Stomach (tissue), 9 donors: ENCODE data around the gene SYT14. TPM values are rescaled to one million over a fixed set of nuclear protein-coding genes. Genes with fewer than 3 reads are reported as not detected.

Experiments
- DNase-seq, 2 donors: peaks; one replicate each; pipeline versions ENCODE4 v3.0.0 to v3.0.0-alpha.2; 2013 to 2019
- H3K27ac ChIP-seq, 5 donors: fragments of 200-600 bp in 4 of 5; sonication (generic) in 4 of 5; one replicate each; pipeline ENCODE4 v1.5.1; 2013 to 2019; ENCODE audit warnings: mild to moderate bottlenecking in 1 of 5, moderate library complexity in 1 of 5
- H3K27me3 ChIP-seq, 3 donors: fragments of 200-600 bp; sonication (generic); one replicate each; pipeline ENCODE4 v1.5.1; 2017 to 2019; ENCODE audit warnings: mixed run types in 1 of 3
- H3K36me3 ChIP-seq, 4 donors: fragments of 200-600 bp; sonication (generic); 1 replicate in 3 of 4; 2 replicates in 1 of 4; pipeline ENCODE4 v1.5.1; 2016 to 2019
- H3K4me1 ChIP-seq, 4 donors: fragments of 200-600 bp; sonication (generic); one replicate each; pipeline ENCODE4 v1.5.1; 2016 to 2019
- H3K4me3 ChIP-seq, 4 donors: fragments of 200-600 bp; sonication (generic) in 3 of 4; one replicate each; pipeline ENCODE4 v1.5.1; 2016 to 2019; ENCODE audit warnings: mild to moderate bottlenecking in 1 of 4
- H3K9me3 ChIP-seq, 4 donors: fragments of 200-600 bp; sonication (generic); one replicate each; pipeline ENCODE4 v1.5.1; 2016 to 2019
- CTCF ChIP-seq, 7 experiments: fragments of 450-650 bp in 4 of 7; fragments of 200-600 bp in 3 of 7; sonication (generic) in 3 of 7; IDR thresholded peaks; one replicate each; pipeline ENCODE4 v1.5.1; 2016 to 2019; ENCODE audit warnings: antibody characterized with exemption in 7 of 7, control low read depth in 2 of 7, mild to moderate bottlenecking in 1 of 7
- EP300 ChIP-seq: sonication (generic); formaldehyde crosslinking; IDR thresholded peaks from one replicate; pipeline ENCODE4 v1.6.1; 2017; ENCODE audit warnings: antibody characterized with exemption
- POLR2A ChIP-seq, 4 donors: fragments of 450-650 bp; IDR thresholded peaks; one replicate each; pipeline ENCODE4 v1.6.1; 2016; ENCODE audit warnings: antibody characterized with exemption in 4 of 4, control low read depth in 2 of 4, mild to moderate bottlenecking in 1 of 4, moderate library complexity in 1 of 4
- POLR2AphosphoS5 ChIP-seq, 3 donors: sonication (generic); formaldehyde crosslinking; IDR thresholded peaks; one replicate each; pipeline ENCODE4 v1.6.1; 2016; ENCODE audit warnings: antibody characterized with exemption in 3 of 3
- WGBS, 5 donors: extraction: QIAGEN DNeasy Blood & Tissue Kit in 3 of 5; methylation state at CpG; one replicate each; pipeline versions ENCODE4 v1.1.5 to v1.1.7; 2013 to 2018; 5-methylcytosine and 5-hydroxymethylcytosine counted together
- intact Hi-C: fragments of 100-400 bp; cut with DNase I; formaldehyde crosslinking; loops from one replicate; pipeline ENCODE4 v1.15.1; 2023; ENCODE audit warnings: low total_unique reads
- polyA plus RNA-seq, 3 donors: library from polyadenylated mRNA; stranded (reverse); fragments of 200-250 nt; gene quantifications; one replicate each; pipeline ENCODE4 v1.2.3, GENCODE V29; 2013
- total RNA-seq, 5 donors: library from RNA; depleted of rRNA; stranded (reverse); fragments of >200 nt; gene quantifications; one replicate each; pipeline versions ENCODE4 v1.1.0 to v1.2.3, GENCODE V29; 2014 to 2016
- donor health status: healthy with polysubstance abuse.
- donor health status: Bipolar disorder and iron deficiency.
- donor health status: healthy.

The SYT14 gene
- total and polyA plus RNA-seq, 8 donors: 0.03 to 1.1 (median 0.10) TPM; not detected in 4

DNA sequence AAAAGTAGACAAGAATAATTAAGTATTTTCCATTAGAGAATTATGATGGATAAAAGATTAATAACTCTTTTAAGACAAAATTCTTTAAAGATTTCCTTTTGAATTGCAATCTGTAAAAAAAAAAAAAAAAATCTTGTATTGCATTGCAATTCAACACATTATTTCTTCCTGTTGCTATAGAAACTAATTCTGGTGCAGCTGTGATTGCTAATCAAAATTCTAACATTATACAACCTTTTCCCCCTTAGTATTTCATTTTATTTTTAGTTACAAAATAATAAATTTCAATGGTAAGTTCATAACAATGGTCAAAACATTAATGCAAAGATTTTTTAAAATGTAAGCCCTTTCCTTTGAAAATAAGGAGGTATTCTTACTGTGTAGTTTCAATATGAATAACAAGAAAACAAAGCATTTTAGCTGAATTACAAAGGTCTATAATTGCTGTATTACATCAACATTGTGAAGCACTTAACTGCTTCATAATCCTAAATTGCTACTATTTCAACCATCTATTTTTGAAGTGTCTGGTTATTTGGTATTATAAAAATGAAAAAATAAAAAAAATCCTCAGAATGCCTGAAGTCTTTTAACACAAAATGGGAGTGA is 135.0 kb downstream of the SYT14 start:
- Histone ChIP-seq H3K27me3 (no peaks in the 10 kb centered on the region), H3K27ac (no peak overlapping the region), H3K9me3 (peaks cover 0 to 10% (median 0%) of the 10 kb centered on the region in 4 donors), H3K4me3 (no peak overlapping the region), H3K4me1 (no peaks in the 10 kb centered on the region), H3K36me3 (no peaks in the 10 kb centered on the region)
- intact Hi-C loops: no loop called here
- TF ChIP-seq POLR2A (IDR thresholded peaks at IDR 0.05) (no peak), EP300 (no peak), POLR2AphosphoS5 (IDR thresholded peaks at IDR 0.05) (no peak), CTCF (IDR thresholded peaks at IDR 0.05) (no peak)
- DNase-seq: no peak

GRCh38 chr1:210074904-210075303 is 136.9 kb downstream of the SYT14 start:
- Histone ChIP-seq H3K4me1 (no peaks in the 10 kb centered on the region), H3K36me3 (no peaks in the 10 kb centered on the region), H3K4me3 (no peak overlapping the region), H3K27ac (no peak overlapping the region), H3K9me3 (peaks cover 0 to 10% (median 0%) of the 10 kb centered on the region in 4 donors), H3K27me3 (no peaks in the 10 kb centered on the region)
- WGBS, 5 donors: 78 to 88% (median 86%) methylated on average over 16 of the region's 16 CpGs
- intact Hi-C loops: no loop called here
- TF ChIP-seq EP300 (no peak), CTCF (IDR thresholded peaks at IDR 0.05) (no peak), POLR2AphosphoS5 (IDR thresholded peaks at IDR 0.05) (no peak), POLR2A (IDR thresholded peaks at IDR 0.05) (no peak)
- no peak for DNase-seq

GRCh38 chr1:210076620-210077019 is 138.6 kb downstream of the SYT14 start:
- no peaks in the 10 kb centered on the region for H3K27me3 ChIP-seq
- H3K4me1 ChIP-seq: no peaks in the 10 kb centered on the region
- intact Hi-C loops: no loop called here
- 50 to 61% (median 59%) methylated on average over 3 of the region's 3 CpGs for WGBS, 5 donors
- no peaks in the 10 kb centered on the region for H3K36me3 ChIP-seq
- no peak for DNase-seq
- no peak for TF ChIP-seq CTCF (IDR thresholded peaks at IDR 0.05)
- no peak for TF ChIP-seq POLR2A (IDR thresholded peaks at IDR 0.05)
- TF ChIP-seq EP300: no peak
- no peak for TF ChIP-seq POLR2AphosphoS5 (IDR thresholded peaks at IDR 0.05)
- H3K4me3 ChIP-seq: no peak overlapping the region
- H3K9me3 ChIP-seq: peaks cover 0 to 10% (median 0%) of the 10 kb centered on the region in 4 donors
- H3K27ac ChIP-seq: no peak overlapping the region

- Histone ChIP-seq H3K4me1 (no peaks in the 10 kb centered on the region), H3K4me3 (no peak overlapping the region), H3K36me3 (no peaks in the 10 kb centered on the region), H3K27me3 (no peaks in the 10 kb centered on the region), H3K9me3 (peaks cover 0 to 9% (median 0%) of the 10 kb centered on the region in 4 donors), H3K27ac (no peak overlapping the region)
- no peak for DNase-seq
- TF ChIP-seq POLR2A (IDR thresholded peaks at IDR 0.05) (no peak), CTCF (IDR thresholded peaks at IDR 0.05) (no peak), EP300 (no peak), POLR2AphosphoS5 (IDR thresholded peaks at IDR 0.05) (no peak)
- intact Hi-C loops: no loop called here
Measured at GRCh38 chr1:210081494-210081893, 143.5 kb downstream of the SYT14 start.
